GM21526 (cell line): ENCODE results near the gene RUNX2.

Source experiments
- ATAC-seq: cut with Tn5 transposase; IDR thresholded peaks from one replicate; pipeline ENCODE4 v1.9.1; 2021; ENCODE audit warnings: moderate library complexity; ENCODE audit not compliant: unreplicated experiment, low FRiP score

Gene RUNX2

DNA sequence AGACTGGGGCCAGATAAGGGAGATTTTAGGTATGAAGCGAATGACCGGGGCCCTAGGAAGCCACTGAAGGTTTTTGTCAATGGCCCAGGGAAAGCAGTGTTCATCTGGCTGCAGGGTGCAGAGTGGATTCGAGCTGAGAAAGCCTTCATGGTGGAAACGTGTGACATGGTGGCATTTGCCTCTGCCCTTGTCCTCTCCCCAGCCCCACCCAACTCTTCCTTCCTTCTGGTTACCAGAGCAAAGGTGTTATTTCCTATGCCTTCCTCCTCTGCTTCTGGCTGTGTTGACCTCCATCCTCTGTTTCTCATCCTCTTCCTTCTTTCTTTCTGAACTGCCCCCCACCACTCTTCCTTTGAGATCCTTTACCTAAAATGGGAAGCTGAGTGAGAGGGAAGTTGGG, 244.7 kb downstream of the RUNX2 start:
- ATAC-seq, result no peak

DNA sequence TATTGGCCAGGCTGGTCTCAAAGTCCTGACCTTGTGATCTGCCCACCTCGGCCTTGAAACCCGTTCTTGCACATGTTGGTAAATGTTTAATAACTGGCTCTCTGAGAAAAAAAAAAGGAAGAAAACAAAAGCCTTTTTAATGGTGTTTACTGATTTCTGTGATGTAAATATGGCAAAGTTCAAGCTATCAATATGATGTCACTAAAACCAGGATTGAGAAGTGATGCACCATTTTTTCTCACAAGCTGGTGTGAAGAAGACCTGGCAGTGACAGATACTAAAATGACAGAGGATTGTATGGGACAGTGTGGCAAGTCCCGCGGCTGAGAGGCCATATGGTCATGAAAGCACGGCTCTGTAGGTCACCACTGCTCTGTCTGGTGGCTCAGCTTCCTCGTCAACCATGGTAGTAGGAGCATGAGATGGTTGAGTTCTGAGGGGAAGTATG, 245.9 kb downstream of the RUNX2 start:
- ATAC-seq, result no peak

DNA sequence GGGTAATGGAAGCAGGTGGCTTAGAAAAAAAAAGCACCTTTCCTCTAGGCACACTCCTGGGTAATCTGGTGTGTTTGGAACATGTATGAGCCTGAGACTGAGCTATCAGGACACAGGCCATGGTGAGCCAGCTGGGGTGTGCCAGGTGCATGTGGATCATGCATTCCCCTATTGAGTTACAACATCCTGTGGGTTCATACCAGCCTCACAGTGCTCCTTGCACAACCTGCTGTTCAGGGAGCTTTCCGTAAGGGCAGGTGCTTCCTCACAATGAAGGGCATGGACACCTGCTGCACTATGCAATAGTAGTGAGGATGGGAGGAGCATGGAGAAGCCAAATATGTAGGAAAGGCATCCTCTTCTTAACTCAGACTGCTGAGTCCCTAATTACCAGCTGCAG, 246.8 kb downstream of the RUNX2 start:
- no peak for ATAC-seq

DNA sequence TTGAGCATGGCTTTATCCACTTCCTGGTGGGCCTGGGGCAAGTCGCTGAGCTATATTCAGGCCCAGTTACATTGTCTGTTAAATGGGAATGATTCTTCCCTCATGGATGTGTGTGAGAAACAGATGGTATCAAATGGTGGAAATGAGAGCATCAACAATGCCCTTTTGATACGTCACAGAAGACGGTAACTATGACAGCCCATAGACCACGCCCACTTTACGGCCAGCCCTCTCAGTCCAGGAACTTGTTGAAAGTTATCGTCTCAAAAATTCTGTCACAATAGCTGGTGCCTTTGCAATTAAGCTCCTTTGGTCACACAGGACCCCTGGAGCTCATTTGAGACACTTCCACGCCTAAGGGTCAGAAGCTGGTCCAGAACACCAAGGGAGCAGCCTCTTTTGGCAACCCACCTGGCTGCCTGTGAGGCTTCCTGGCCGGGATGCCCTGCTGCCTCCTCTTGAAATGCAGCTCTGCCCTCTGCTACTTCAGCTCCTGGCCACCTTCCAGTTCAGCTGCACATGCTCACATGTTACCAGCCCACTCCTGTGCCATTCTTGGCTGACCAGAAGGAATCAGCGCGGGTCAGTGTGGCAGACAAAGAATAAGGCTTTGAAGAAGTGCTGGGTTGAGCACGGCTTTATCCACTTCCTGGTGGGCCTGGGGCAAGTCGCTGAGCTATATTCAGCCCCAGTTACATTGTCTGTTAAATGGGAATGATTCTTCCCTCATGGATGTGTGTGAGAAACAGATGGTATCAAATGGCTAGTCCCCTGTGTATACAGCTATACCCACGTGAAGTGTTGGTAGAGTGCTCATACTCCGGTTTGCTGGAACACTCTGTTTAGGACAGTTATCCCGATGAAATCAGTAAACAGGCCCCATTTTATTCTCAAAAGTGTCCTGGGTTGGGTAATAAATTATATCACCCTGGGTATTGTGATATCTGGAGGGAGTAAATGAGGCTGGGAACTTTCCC, 248.8 kb downstream of the RUNX2 start:
- no peak for ATAC-seq

DNA sequence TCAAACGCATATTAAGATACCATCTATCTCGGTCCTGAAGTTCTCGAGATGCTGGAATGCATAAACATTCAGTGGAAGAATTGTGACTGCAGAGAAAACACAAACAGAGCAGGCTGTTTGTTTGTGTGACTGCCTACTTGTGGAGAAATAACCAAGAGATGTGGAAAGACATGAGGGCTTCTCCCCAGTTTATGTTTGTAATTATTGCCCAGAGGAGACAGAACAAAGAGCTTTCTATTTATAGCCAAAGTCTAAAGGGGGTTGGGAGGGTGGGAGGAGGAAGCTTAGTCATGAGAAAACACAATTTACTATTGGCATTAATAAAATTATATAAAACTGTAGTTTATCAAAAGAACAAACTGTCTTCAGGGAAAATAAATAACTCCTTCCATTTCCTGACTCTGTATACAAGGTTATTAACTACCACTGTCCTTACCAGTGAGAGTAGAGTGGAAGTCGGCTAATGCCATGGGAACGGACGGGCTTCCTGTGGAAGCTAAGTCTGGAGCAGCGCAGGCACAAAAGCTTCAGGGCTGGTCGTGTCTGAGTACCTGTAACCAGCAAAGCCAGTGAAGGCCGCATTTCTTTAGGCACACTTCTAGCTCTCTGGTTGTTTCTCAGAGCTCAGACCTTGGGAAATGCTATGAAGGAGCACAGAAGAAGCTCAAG, 249.8 kb downstream of the RUNX2 start:
- ATAC-seq, result no peak

DNA sequence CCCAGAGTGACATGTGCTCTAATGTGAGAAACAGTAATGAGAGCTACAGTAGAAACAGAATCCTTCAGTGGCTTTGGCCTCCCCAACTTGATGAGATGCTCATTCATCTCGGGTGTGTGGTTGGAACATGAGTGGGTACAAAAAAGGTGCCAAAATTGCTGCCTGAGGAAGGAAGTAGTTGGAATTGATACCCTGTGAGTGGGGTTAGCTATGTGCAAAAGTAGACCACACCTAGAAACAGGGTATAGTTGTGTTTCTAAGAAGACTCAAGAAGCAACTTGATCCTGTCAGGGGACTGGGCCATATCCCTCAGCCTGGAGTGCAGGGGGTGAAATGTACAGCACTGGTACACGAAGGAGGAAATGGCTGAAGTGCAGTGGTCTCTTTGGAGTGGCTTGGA, 256.0 kb downstream of the RUNX2 start:
- no peak for ATAC-seq

DNA sequence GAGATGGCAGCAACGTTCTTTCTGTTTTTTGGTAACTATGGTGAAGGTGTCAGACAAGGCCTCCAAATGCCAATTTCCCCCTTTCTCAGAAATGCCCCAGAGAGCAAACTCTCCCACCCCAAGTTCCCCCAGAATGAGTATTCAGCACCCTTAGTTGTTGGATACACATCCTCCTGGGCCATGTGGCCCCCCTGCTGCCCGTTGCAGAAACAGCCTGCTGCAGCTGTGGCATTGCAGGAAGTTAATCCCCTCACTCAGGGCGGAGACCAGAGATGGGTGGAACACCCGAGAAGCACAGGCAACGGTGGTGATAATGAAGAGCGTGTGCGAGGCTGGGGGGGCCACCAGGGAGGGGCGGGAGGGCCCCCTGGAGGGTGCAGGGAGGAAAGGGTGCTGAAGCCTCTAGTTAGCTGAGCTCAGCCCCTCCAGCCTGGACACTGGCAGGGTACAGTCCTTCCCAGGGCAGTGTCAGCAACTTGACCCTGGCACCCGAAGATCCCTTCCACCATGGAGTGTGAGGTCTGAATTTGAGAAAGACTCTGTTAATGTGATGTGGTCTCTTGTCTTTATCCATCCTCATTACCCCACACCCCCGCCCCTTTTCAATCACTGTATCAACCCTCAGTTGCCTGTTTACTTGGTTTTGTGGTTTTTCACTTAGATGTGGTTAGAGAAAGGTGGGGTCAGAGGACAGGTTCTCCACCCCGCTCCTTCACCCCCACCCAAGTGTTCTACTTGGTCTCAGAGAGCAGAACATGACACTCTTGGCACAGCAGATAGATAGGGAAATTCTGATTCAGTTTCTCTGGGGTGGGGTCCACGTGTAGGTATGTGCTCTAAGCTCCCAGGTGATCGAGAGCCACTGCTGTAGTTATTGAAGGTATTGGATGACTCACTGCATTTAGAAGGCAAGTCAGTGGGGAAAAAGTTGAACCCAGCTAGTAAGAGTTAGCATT, 258.4 kb downstream of the RUNX2 start:
- ATAC-seq, result no peak

DNA sequence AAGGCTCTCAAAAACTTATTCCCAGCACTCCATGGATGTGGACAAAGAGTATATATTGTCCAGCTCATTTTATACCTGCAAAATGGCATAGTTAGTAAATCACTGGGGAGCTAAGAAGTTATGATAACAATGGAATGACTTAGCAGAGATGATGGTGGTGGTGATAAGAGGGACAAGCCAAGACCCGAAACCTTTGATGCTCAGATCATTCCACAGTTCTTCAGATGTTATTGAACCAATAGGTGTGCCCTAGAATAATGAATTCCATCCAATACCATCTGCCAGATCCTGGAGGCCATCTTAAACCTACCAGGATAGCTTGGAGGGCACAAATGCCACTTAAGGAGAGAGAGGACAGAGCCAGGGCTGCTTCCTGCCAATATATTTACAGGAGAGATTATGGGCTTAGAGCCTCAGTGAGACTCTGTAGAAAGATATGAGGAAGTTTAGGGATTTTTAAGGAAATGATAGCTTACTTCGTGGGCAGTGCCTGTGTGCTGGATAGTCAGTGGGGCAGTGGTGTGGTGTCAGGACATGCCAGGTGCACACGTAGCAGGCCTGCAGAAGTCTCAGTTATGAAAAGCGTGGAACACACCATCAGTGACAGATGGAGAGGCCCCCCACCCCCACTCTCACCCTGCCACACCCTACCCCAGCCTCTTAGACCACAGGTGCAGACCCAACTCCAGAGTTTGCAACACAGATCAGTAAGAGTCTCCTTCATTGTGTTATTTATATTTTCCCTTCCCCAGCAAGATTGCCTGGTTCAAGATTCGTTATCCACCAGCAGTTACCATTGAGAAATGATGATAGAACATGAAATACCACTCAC, 259.3 kb downstream of the RUNX2 start:
- no peak for ATAC-seq

DNA sequence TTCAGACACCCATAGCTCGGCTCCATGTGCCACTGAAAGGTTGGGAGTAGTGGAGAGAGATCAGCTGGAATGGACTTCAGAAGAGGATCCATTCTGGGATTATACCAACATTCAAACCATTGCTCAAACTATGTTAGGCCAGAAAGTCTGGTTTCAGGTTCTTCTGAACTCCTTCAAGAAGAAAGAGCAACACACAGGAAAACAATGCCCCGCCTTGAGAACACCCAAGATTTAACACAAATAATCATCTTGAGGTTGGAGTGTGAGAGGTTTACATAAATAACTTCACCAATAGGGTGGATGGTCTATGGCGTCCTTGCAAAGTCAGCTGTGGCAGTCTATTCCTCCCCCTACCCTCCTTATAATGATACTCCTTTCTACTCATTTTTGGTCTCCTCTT, 261.2 kb downstream of the RUNX2 start:
- no peak for ATAC-seq

DNA sequence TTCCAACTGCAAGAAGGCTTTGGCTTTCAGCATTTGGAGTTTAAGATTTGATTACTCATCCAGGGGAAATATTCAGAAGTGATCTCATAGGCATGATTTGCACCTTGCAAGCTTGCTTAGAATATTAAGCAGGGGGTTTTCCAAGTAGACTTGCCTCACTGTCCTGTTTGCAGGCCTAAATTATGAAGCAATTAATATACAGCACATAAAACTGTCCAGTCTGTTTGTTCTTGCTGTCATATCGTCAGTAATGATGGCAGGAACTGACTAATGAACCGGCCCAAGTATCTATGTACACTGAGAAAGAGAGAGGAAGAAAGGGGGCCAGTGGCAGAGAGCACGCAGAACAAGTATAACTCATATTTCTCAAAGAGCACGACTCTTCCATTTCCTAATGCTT, 262.1 kb downstream of the RUNX2 start:
- ATAC-seq, result no peak

DNA sequence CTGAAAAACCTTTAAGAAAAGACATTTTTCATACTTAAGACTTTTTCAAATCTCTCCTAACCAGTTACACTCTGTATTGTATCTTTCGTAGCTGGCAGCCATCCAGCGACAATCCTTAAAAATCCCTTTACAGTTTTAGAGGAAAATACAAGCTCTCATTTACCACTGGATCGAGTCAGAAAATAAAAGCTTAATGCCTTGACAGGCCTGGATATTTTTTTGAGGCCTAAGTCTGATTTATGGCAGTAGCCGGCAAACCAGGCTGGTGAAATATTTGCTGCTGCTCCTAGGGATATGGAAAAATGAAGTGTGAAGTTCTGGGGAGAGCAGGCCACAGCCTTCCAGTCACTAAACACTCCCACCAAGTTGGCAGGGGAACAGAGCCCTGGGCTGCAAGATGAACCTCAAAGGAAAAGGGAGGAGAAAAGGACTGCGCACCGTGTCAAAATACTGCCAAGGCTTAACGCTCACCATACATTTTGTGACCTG, 262.6 kb downstream of the RUNX2 start:
- no peak for ATAC-seq

DNA sequence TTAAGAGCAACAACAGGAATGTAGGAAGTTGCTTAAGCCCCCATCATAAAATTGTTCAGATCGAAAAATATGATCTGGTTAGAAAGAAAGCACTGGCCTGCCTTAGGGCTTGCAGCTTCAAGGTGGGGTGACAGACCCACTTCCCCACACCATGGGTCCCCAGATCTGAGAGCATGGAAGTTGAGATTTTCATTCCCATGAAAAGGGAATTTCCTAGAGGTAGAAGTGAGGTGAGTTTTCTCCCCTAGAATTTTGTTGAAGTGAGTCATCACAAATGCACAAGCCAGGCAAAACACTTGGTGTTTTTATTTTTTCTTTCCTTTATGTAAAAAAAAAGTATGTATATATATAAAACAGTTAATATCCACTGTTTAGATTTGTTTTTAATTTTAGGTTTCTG, 263.2 kb downstream of the RUNX2 start:
- ATAC-seq, result no peak

DNA sequence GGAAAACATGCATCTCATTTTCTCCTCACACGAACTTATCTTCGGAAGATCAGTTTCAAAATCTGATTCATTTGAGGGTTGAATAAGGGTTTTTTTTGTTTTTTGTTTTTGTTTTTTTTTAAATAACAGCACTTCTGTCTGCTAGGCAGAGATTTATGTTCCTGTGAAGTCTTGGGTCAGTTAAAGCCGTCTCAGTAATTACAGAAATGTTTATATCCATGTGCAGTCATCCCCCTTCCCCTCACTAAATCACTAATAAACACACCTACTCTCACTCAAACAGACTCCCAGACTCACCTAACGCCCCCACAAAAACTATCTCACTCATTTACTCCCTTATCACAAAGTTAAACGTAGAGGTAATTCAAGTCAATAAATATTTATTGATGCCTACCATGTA, 263.8 kb downstream of the RUNX2 start:
- no peak for ATAC-seq

DNA sequence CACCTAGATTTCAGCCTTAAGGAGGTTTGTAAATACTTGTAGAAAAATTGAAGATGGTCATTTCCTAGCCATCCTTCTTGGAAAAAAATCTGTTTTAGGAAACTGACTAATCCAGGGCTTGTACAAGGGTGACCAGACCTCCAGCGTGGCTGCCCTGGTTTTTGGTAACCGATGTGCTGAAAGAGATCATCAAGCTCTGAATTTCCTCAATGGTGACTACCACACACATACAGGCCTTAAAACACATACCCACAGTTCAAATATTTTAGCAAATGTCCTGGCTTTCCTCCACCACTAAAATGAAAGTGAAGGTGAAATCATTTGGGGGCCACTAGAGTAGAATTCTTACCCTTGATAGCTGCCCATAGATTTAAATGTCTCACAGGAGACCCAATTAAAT, 264.9 kb downstream of the RUNX2 start:
- ATAC-seq, result no peak

DNA sequence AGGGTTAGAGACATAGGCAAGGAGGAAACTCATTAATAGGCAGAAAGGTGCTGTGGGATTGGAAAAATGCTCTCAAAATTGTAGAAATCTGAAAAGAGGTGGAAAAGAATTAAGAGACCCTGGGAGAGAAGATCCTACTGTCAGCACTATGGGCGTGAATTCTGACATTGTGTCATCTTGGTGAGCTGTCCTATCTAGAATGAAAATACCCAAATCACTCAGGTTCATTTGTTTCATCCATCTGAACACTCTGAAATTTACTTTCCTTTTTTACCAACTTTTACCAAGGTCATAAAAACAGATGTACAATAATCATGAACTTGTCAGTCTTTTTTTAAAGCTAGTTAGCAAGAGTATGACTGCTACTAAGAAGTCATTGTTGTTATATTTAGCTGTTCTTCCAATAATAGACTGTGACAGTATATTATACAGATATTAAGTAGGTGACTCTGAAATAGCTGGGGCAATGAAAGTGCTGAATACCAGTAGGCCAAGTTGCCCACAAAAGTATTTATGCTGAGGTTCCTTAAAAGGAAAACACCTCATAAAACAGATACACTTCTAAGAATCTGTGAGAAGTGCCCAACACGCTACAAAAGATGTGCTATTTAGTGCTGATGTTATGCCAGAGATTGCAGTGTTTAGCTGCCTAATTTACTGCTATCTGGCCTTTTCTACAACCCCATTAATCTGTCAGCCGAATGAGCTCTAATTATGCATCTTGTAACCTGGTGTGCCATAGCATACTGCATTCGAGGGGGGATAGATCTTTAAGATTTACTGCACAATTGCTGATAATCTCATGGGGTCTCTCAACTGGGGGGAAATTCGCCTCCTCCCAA, 267.1 kb downstream of the RUNX2 start:
- ATAC-seq, result no peak

DNA sequence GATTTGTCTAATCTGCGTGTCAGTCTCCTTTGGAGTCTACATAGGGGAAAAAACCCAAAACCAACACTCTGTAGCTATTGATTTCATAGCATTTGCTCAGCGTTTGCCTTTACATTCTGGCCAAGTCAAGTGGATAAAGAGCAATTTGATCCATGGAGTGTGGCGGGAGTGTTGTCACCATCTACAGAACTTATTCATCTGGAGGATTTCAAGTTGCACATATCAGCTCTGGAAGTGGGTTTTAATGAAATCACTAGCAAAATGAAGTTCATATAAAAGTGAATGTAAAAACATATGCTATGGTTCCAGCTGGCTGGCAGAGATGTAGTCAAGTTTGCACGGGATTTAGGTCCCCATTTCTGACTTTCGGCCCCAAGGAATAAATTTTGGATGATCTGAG, 269.3 kb downstream of the RUNX2 start:
- ATAC-seq, result no peak

DNA sequence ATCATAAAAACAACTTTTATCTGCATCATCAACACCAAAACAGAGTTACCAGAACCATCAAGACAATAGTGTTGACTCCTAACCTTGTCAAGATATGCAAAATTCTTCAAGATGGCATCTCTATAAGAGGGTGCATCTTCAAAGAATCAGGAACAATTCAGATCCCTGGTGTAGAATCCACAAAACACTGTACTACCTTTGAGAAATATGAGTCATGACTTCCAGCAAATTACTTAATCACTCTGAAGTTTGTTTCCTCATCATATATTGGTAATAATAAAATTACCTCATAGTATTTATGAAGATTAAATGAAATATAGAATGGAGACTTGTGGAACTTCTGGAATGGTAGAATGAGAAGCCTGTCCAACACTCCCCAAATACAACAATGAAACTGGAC, 270.9 kb downstream of the RUNX2 start:
- ATAC-seq, result no peak

DNA sequence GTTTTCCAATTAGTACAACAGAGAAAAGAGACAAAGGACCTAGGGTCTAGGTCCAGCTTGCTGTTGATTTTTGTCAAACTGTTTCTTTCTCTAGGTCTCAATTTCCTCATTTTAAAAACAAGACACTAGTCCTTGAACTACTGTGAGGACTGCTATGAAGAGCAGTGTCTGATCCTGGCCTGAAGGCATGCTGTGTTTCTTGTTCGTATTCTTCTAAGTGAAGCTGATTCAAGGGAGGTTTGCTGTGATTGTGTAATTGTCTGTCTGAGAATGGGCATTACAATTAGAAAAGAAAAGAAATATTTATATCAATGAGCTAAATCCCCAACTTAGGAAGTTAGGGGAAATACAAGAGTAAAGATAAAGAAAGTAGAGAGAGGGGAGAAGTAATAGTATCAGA, 277.8 kb downstream of the RUNX2 start:
- no peak for ATAC-seq
